Lung microvascular endothelial cell (primary cell): ENCODE results near the gene ANAPC2. TPM values are rescaled to one million over a fixed set of nuclear protein-coding genes. Genes with fewer than 3 reads are reported as not detected.

Experiments
- DNase-seq, 2 donors: peaks; one replicate each; pipeline versions ENCODE4 v3.0.0 to v3.0.0-alpha.2; 2010; ENCODE audit warnings: low read depth in 2 of 2
- total RNA-seq: library from RNA; depleted of rRNA; stranded (reverse); fragments of >200 nt; gene quantifications from 2 replicates; pipeline ENCODE4 v1.2.1, GENCODE V29; 2014

ANAPC2 gene
- total RNA-seq, 1 donor from 2014 or later = 16.9 TPM

- no peak for DNase-seq
Observed at GRCh38 chr9:137194388-137194787, 6.0 kb upstream of the ANAPC2 start.

DNA sequence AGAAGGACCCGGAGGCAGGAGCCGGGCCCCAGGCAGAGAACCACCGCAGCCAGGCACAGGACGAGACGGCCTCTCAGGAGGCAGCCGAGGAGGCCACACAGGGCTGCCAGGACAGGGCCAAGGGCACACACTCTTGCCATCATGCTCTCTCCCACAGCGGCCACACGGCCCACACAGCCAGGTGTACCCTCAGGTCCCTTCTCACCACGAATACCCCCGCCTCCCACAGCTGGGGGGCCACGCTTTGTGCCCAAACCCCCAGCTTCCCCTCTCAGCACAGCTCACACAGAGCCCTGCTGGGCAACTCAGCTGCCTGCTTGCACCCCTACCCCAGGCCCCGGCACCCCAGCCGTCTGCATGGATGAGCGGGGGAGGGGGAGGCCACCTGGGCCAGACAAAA lies 5.4 kb upstream of the ANAPC2 start:
- DNase-seq = no peak

GRCh38 chr9:137192859-137193258 lies 4.5 kb upstream of the ANAPC2 start:
- DNase-seq = no peak

- DNase-seq = no peak
Observed at GRCh38 chr9:137192448-137192780, 4.1 kb upstream of the ANAPC2 start.

GRCh38 chr9:137191691-137192447 lies 3.5 kb upstream of the ANAPC2 start:
- no peak for DNase-seq

- DNase-seq = no peak
Observed at GRCh38 chr9:137191245-137191644, 2.9 kb upstream of the ANAPC2 start.

GRCh38 chr9:137190315-137190856 lies 2.0 kb upstream of the ANAPC2 start:
- DNase-seq = no peak

DNA sequence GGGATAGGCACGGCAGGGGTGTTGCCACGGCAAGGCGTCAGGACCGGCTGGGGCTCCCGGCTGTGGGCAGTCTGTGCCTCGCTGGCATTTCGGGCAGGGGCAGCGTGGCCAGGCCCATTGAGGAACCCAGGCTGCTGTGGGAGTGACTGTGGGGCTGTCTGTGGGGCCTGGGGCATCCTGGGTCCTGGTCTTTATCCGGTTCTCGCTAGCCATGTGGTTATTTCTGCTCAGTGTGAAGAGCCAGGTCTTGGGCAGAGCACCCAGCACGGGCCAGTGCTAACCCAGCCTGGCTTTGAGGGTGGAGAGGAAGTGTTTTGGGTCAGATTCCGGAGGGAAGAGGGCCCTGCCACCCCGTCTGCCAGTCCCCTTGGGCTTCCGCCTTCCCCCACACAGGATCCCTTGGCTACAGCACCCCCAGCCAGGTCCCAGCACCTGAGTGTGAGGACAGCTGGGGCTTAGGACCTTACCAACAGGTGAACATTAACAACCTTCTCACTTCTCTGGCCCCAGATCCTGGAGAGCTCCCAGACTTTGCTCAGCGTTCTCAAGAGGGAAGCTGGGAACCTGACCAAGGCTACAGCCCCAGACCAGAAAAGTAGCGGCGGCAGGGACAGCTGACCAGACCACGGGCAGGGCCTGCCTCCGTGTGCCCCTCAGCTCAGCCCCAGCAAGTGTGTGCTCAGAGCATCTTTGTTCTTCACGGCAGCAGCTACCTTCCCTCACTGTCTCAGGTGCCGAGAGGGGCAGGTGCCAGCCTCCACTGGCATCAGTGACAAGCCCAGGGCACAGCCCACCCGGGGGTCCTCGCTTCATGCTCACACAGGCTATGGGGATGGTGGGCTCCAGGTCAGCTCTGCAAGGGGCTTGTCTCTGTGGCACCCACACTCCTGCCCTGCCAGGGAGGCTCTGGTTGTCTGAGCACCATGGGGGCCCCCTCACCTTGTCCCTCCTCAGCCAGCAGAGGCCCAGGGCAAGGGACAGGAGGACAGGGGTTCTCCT lies 1.2 kb upstream of the ANAPC2 start:
- DNase-seq = no peak

GRCh38 chr9:137188086-137188489 lies 272 bp downstream of the ANAPC2 start:
- no peak for DNase-seq

DNA sequence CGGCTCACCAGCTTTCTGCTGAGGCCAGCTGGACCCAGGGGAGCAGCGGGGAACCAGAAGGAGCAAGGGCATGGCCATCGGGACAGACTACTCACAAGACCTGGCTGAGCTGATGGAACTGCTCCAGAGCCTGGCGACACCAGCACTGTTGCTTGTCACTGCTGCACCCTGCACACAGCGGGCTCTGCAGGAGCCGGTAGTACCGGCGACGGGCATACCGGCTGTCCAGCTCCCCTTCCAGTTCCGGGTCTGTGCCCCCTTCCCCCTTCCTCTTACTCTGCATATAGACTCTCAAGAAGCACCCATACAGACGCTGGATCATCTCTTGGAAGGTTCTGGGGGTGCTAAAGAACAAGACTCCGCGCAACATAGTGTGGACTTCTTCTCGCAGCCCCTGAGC lies 974 bp downstream of the ANAPC2 start:
- no peak for DNase-seq

GRCh38 chr9:137186385-137186784 lies 2.0 kb downstream of the ANAPC2 start:
- no peak for DNase-seq

- no peak for DNase-seq
Observed at GRCh38 chr9:137185921-137186320, 2.4 kb downstream of the ANAPC2 start.

GRCh38 chr9:137184881-137185660 lies 3.3 kb downstream of the ANAPC2 start:
- DNase-seq = no peak

DNA sequence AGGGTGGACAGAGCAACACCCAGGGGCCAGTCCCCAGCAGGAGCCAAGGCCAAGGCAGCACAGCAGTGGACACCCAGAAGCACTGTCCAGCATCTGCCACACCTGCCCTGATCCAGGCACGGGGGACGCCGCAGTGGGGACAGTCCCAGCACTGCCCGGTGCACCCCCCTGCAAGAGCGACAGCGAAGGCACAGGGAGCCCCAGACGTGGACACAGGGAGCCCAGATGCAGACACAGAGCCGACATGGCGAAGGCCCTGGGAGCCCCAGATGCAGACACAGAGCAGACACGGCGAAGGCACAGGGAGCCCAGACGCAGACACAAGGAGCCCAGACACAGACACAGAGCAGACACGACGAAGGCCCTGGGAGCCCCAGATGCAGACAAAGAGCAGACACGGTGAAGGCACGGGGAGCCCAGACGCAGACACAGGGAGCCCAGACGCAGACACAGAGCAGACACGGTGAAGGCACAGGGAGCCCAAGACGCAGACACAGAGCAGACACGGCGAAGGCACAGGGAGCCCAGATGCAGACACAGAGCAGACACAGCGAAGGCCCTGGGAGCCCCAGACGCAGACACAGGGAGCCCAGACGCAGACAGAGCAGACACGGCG lies 4.3 kb downstream of the ANAPC2 start:
- DNase-seq = no peak

DNA sequence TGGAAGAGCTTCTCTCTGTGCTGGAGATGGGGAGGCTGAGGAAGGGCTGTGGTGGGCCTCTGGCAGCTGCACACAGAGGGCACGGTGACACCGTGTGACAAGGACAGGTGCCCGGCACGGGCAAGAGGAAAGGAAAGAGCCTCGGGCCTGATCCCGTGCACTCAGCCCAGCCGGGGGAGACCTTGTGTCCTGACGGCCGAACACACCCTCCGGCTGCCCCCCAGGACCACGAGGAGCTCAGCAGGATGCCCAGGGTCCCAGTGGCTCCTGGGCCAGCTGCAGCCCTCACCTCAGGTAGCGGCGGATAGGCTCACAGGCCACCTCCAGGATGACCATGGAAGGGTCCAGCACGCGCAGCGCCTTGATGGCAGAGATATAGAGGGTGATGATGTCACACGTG lies 5.5 kb downstream of the ANAPC2 start:
- DNase-seq = no peak

GRCh38 chr9:137181680-137182079 lies 6.7 kb downstream of the ANAPC2 start:
- DNase-seq = no peak

- DNase-seq = no peak
Observed at GRCh38 chr9:137180491-137180890, 7.9 kb downstream of the ANAPC2 start.

- DNase-seq = no peak
Observed at GRCh38 chr9:137179761-137180160, 8.6 kb downstream of the ANAPC2 start.

DNA sequence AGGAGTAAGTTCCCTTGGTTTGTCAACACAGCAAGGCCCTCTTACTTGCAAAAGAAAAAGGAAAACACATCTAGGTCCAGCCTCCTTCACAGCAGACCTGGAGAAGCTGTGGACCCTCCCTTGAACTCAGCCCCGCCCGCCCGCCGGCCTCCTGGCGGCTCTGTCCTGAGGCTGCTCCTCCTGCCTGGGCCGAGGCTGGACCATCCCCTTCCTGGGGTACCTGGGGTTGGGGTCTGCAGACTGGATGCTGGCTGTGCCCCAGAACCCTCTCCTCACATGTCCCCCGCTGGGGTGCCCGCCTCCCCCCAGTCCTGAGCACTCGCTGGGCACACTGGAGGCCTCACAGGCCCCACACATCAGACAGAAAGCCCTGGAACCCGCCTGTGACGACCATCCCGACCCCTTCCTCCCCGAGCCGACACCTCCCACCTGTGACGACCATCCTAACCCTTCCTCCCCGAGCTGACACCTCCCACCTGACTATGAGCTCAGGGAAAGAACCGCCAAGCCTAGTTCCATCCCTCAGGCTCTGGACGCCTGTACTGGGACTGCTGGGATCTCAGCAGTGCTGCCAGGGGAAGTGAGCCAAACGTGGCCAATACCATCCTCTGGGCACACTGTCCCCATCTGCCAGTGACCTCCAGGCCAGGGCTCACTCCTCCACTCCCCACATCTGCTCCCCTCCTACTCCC lies 9.3 kb downstream of the ANAPC2 start:
- DNase-seq = no peak

DNA sequence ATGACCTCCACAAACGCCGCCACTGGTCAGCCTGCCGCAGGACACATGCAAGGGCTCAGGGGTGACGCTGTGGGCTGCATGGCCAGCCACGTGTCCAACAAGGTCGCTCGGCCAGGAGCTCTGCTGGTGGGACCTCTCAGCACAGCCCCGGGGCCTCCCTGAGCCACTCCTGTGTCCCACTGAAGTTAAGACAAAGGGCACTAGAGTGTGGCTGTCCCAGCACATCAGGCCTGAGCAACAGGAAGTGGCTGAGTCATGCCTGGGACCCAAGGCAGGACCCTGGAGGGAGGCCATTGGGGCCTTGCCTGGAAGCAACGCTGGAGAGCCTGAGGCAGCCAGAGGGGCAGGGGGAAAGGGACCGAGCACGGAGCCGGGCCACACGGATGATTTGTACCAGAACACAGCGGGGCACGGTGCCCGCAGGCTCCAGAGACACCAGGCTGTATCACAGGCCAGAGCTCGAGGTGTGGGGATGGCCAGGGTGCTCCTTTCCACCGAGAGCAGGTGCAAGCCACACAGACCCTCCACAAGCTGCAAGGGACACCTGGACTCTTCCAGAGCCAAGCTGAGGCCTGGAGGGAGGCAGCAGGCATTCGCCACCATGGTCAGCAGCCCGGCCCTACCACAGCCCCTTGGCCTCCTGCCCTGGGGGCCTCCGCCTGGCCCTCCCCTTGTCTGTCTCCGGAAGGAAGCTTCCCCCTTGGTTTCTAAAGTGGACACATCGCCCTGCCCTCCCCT lies 10.0 kb downstream of the ANAPC2 start:
- DNase-seq = peak in 1 of 2 donors; percentile 22
